PC-9 (cell line): ENCODE data around the gene DIDO1.

Source experiments
- EZH2 ChIP-seq: fragments of 200-600 bp; sonication (generic); IDR thresholded peaks from 2 replicates; pipeline ENCODE4 v1.8.0; 2017; ENCODE audit warnings: antibody characterized with exemption, low read depth
- TF ChIP-seq, protein P1 (sequence below): fragments of 200-600 bp; sonication (generic); conservative IDR thresholded peaks from 2 replicates; pipeline ENCODE4 v1.6.1; 2017; ENCODE audit warnings: mixed run types, antibody characterized with exemption, mild to moderate bottlenecking, moderate library complexity

DNA sequence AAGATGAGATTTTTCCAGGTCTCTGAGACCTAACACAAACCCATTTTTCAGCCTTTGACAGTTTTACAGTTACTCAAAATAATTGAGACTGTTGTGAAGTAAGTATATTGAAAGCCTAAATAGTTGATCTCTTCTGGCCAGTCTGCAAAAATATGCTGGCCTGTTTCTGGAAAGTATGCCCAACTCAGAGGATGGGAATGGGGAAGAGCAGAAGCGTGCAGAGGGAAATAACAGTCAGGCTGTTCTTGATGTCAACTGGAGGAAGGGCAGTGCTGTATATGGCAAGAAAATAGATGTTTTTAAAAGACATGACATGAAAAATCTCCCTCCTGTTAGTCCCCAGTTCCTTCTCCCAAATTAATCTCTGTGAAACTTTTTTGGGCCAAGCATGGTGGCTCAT is 15.5 kb upstream of the DIDO1 start:
- TF ChIP-seq, protein P1, sequence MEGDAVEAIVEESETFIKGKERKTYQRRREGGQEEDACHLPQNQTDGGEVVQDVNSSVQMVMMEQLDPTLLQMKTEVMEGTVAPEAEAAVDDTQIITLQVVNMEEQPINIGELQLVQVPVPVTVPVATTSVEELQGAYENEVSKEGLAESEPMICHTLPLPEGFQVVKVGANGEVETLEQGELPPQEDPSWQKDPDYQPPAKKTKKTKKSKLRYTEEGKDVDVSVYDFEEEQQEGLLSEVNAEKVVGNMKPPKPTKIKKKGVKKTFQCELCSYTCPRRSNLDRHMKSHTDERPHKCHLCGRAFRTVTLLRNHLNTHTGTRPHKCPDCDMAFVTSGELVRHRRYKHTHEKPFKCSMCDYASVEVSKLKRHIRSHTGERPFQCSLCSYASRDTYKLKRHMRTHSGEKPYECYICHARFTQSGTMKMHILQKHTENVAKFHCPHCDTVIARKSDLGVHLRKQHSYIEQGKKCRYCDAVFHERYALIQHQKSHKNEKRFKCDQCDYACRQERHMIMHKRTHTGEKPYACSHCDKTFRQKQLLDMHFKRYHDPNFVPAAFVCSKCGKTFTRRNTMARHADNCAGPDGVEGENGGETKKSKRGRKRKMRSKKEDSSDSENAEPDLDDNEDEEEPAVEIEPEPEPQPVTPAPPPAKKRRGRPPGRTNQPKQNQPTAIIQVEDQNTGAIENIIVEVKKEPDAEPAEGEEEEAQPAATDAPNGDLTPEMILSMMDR: no peak
- TF ChIP-seq EZH2: no peak
